BJ (cell line): ENCODE data around the gene SLC12A5. TPM values are rescaled to one million over a fixed set of nuclear protein-coding genes. Genes with fewer than 3 reads are reported as not detected.

Experiments used
- CTCF ChIA-PET: fragments of 350-600 bp; formaldehyde crosslinking; extraction: SDS; loops from one replicate; lab custom pipeline; 2021; ENCODE audit warnings: antibody characterized with exemption, inconsistent platforms; lab: Yijun Ruan, JAX
- POLR2A ChIA-PET: fragments of 300-600 bp; sonication (Branson Sonifier 250); formaldehyde crosslinking; extraction: SDS; loops from one replicate; lab custom pipeline; 2021; ENCODE audit warnings: antibody characterized with exemption; lab: Charles Lee
- DNase-seq: peaks from one replicate; pipeline ENCODE4 v3.0.0-alpha.2; 2011; ENCODE audit warnings: low read depth
- H3K27me3 ChIP-seq: 2 replicates; pipeline ENCODE4 v1.6.0; 2011; ENCODE audit warnings: low read length; ENCODE audit not compliant: control insufficient read depth, insufficient read depth
- H3K36me3 ChIP-seq: 2 replicates; pipeline ENCODE4 v1.5.1; 2011; ENCODE audit warnings: low read length; ENCODE audit not compliant: control insufficient read depth, insufficient read depth
- H3K4me3 ChIP-seq: 2 replicates; pipeline ENCODE4 v1.5.1; 2011; ENCODE audit warnings: low read depth, mild to moderate bottlenecking, control low read depth, low read length
- polyA plus RNA-seq: library from polyadenylated mRNA; depleted of rRNA; stranded (reverse); fragments of >200 nt; gene quantifications from 2 replicates; pipeline ENCODE4 v1.2.3, GENCODE V29; 2011; rRNA removed
- TF ChIP-seq, protein P1 (sequence below): IDR thresholded peaks from 2 replicates; pipeline ENCODE4 v1.5.1; 2011; ENCODE audit warnings: low read depth, mild to moderate bottlenecking, control low read depth, inconsistent platforms, low read length, moderate library complexity; ENCODE audit not compliant: insufficient read depth

Gene SLC12A5
- polyA plus RNA-seq, 1 experiment = 0.61 TPM

DNA sequence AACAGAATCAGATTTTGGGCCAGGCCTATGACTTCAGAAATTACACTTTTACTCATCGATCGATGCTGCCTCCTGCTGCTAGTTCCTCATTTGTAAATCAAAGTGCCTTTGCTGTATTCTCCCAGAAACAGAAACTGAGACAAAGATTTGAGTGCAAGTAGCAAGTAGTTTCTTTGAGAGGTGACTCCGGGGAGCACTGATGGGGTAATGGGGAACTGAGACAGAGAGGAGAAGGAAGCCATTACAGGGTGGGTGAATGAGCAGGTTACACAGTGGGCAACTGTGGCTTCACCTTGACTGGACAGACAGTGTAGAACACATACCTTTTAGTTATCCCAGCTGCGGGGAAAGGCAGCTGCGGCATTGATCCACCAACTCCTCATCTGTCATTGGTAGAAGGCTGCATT lies 79.4 kb downstream of the SLC12A5 start:
- POLR2A ChIA-PET = no interaction called here
- CTCF ChIA-PET = interaction anchor here (1.4 to 1.6 kb wide), 2 partner anchors 10 to 16 kb away, joined by 3 read pairs; no protein-coding TSS in a partner anchor
- no peak overlapping the region for H3K4me3 ChIP-seq
- no peaks in the 10 kb centered on the region for H3K36me3 ChIP-seq
- no peak for DNase-seq
- peaks cover 15% of the 10 kb centered on the region for H3K27me3 ChIP-seq
- TF ChIP-seq, protein P1, sequence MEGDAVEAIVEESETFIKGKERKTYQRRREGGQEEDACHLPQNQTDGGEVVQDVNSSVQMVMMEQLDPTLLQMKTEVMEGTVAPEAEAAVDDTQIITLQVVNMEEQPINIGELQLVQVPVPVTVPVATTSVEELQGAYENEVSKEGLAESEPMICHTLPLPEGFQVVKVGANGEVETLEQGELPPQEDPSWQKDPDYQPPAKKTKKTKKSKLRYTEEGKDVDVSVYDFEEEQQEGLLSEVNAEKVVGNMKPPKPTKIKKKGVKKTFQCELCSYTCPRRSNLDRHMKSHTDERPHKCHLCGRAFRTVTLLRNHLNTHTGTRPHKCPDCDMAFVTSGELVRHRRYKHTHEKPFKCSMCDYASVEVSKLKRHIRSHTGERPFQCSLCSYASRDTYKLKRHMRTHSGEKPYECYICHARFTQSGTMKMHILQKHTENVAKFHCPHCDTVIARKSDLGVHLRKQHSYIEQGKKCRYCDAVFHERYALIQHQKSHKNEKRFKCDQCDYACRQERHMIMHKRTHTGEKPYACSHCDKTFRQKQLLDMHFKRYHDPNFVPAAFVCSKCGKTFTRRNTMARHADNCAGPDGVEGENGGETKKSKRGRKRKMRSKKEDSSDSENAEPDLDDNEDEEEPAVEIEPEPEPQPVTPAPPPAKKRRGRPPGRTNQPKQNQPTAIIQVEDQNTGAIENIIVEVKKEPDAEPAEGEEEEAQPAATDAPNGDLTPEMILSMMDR = no peak

DNA sequence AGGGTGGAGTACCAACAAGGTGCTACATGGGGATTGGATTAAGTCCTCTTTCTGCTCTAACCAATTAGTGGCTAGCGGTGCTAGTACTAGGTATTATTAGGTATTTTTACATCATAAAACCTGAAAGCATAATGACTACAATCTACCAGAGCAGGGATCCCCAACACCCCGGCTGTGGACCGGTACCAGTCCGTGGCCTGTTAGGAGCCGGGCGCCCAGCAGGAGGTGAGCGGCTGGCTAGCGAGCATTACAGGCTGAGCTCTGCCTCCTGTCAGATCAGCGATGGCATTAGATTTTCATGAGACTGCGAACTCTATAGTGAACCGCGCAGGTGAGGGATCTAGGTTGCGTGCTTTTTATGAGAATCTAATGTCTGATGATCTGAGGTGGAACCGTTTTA lies 80.0 kb downstream of the SLC12A5 start:
- DNase-seq = no peak
- H3K4me3 ChIP-seq = no peak overlapping the region
- TF ChIP-seq, protein P1 = no peak
- ChIA-PET POLR2A (no interaction called here), CTCF (no interaction called here)
- peaks cover 17% of the 10 kb centered on the region for H3K27me3 ChIP-seq
- no peaks in the 10 kb centered on the region for H3K36me3 ChIP-seq

Other genes with a start within 250 kb of the SLC12A5 start
- 0.71 and 0.78 TPM in 2 replicates for gene WFDC3, start 237.3 kb upstream of the SLC12A5 start, polyA plus RNA-seq
- gene DNTTIP1, start 237.3 kb upstream of the SLC12A5 start, polyA plus RNA-seq = 35.6 and 44.8 TPM in 2 replicates
- 70.6 and 90.8 TPM in 2 replicates for gene UBE2C, start 216.6 kb upstream of the SLC12A5 start, polyA plus RNA-seq
- 0.60 and 0.81 TPM in 2 replicates for gene TNNC2, start 201.9 kb upstream of the SLC12A5 start, polyA plus RNA-seq
- gene SNX21, start 195.4 kb upstream of the SLC12A5 start, polyA plus RNA-seq = 13.6 and 17.8 TPM in 2 replicates
- 34.3 and 49.9 TPM in 2 replicates for gene ACOT8, start 171.8 kb upstream of the SLC12A5 start, polyA plus RNA-seq
- 3.7 and 4.5 TPM in 2 replicates for gene ZSWIM3, start 171.6 kb upstream of the SLC12A5 start, polyA plus RNA-seq
- 4.9 and 6.0 TPM in 2 replicates for gene ZSWIM1, start 148.0 kb upstream of the SLC12A5 start, polyA plus RNA-seq
- 0.59 and 0.66 TPM in 2 replicates for gene SPATA25, start 141.6 kb upstream of the SLC12A5 start, polyA plus RNA-seq
- gene NEURL2, start 138.0 kb upstream of the SLC12A5 start, polyA plus RNA-seq = 2.1 and 4.3 TPM in 2 replicates
- 286 and 408 TPM in 2 replicates for gene CTSA, start 137.9 kb upstream of the SLC12A5 start, polyA plus RNA-seq
- gene PLTP, start 117.1 kb upstream of the SLC12A5 start, polyA plus RNA-seq = 11.3 and 22.0 TPM in 2 replicates
- 12.7 and 20.9 TPM in 2 replicates for gene PCIF1, start 94.5 kb upstream of the SLC12A5 start, polyA plus RNA-seq
- gene ZNF335, start 57.0 kb upstream of the SLC12A5 start, polyA plus RNA-seq = 4.5 and 9.9 TPM in 2 replicates
- gene MMP9, start 20.3 kb upstream of the SLC12A5 start, polyA plus RNA-seq = not detected in 2 replicates
- gene NCOA5, start 60.7 kb downstream of the SLC12A5 start, polyA plus RNA-seq = 19.0 and 19.9 TPM in 2 replicates
- gene CD40, start 89.1 kb downstream of the SLC12A5 start, polyA plus RNA-seq = 7.5 and 11.6 TPM in 2 replicates